ENCODE results near the gene KIF26A. TPM values are rescaled to one million over a fixed set of nuclear protein-coding genes. Genes with fewer than 3 reads are reported as not detected.

KIF26A gene
- total and polyA plus RNA-seq, 2 experiments from 2014 or later: 5.6 to 103 TPM

DNA sequence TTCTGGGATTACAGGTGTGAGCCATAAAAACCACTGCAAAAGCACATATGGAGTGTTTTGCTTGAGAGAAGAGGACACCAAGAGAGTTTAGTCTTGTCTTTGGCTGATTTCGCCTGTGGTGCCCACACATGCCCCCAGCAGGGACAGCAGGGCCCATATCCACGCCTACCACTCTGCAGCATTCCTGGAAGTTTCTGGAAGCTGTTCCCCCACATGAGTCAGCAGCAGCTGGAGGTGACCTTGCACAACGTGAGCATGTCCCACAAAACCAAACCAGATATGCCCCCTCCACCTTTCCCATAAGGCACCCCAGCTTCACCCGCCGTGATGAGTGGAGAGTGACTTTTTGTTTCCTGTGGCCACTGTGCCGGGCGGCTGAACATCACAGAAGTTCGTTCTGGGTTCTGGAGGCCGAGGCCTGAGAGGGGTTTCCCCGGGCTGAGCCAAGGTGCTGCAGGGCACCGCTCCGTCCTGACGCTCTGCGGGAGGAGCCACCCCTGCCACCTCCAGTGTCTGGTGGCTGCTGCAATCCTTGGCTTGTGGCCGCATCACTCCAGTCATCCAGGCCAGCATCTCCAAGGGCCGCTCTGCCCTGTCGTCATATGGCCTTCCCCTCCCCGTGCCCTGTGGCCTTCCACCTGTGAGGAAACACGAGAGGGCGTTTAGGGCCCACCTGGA is 48.2 kb upstream of the KIF26A start (continued):
- TF ChIP-seq, protein P1, sequence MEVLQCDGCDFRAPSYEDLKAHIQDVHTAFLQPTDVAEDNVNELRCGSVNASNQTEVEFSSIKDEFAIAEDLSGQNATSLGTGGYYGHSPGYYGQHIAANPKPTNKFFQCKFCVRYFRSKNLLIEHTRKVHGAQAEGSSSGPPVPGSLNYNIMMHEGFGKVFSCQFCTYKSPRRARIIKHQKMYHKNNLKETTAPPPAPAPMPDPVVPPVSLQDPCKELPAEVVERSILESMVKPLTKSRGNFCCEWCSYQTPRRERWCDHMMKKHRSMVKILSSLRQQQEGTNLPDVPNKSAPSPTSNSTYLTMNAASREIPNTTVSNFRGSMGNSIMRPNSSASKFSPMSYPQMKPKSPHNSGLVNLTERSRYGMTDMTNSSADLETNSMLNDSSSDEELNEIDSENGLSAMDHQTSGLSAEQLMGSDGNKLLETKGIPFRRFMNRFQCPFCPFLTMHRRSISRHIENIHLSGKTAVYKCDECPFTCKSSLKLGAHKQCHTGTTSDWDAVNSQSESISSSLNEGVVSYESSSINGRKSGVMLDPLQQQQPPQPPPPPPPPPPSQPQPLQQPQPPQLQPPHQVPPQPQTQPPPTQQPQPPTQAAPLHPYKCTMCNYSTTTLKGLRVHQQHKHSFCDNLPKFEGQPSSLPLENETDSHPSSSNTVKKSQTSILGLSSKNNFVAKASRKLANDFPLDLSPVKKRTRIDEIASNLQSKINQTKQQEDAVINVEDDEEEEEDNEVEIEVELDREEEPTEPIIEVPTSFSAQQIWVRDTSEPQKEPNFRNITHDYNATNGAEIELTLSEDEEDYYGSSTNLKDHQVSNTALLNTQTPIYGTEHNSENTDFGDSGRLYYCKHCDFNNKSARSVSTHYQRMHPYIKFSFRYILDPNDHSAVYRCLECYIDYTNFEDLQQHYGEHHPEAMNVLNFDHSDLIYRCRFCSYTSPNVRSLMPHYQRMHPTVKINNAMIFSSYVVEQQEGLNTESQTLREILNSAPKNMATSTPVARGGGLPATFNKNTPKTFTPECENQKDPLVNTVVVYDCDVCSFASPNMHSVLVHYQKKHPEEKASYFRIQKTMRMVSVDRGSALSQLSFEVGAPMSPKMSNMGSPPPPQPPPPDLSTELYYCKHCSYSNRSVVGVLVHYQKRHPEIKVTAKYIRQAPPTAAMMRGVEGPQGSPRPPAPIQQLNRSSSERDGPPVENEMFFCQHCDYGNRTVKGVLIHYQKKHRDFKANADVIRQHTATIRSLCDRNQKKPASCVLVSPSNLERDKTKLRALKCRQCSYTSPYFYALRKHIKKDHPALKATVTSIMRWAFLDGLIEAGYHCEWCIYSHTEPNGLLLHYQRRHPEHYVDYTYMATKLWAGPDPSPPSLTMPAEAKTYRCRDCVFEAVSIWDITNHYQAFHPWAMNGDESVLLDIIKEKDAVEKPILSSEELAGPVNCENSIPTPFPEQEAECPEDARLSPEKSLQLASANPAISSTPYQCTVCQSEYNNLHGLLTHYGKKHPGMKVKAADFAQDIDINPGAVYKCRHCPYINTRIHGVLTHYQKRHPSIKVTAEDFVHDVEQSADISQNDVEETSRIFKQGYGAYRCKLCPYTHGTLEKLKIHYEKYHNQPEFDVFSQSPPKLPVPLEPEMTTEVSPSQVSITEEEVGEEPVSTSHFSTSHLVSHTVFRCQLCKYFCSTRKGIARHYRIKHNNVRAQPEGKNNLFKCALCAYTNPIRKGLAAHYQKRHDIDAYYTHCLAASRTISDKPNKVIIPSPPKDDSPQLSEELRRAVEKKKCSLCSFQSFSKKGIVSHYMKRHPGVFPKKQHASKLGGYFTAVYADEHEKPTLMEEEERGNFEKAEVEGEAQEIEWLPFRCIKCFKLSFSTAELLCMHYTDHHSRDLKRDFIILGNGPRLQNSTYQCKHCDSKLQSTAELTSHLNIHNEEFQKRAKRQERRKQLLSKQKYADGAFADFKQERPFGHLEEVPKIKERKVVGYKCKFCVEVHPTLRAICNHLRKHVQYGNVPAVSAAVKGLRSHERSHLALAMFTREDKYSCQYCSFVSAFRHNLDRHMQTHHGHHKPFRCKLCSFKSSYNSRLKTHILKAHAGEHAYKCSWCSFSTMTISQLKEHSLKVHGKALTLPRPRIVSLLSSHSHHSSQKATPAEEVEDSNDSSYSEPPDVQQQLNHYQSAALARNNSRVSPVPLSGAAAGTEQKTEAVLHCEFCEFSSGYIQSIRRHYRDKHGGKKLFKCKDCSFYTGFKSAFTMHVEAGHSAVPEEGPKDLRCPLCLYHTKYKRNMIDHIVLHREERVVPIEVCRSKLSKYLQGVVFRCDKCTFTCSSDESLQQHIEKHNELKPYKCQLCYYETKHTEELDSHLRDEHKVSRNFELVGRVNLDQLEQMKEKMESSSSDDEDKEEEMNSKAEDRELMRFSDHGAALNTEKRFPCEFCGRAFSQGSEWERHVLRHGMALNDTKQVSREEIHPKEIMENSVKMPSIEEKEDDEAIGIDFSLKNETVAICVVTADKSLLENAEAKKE (CRISPR knock-in tag; IDR thresholded peaks at IDR 0.05): no peak
- TF ChIP-seq STAT1 (IDR thresholded peaks at IDR 0.05; ENCODE audit: unreplicated experiment): no peak

DNA sequence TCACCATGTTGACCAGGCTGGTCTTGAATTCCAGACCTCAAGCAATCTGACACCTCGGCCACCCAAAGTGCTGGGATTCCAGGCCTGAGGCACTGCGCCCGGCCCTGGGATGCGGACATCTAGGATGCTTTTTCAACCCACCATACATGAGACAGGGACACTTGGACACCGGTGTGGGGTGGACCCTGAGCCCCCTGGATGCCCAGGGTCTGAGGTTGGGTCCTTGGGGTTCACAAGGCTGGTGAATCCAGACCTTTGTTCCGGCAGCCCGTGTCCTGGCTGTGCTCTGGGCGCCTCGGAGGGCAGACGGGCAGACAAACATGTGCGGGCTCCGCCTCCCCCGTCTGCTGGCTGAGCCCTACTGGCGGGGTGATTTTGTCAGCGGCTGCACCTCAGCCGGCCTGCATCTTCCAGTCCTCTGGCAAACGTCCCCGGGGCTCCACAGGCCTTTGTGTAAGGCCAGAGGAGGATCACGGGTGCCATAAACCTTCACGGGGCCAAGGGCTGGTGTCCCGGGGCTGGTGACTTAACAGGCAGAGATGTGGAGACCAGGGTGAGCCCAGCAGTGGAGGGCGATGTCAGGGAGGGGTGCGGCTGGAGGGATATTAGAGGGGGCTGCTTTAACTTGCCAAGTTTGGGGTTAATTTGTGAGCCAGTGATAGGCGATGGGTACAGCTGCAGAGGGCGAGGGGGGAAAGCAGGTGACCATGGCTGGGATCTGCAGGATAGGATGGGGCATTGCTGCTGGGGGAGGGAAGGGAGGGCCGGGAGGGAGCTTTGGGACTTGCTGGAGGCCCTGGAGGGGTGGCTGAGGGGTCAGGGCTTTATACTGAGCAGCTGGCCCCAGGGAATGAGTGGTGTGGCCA is 47.1 kb upstream of the KIF26A start:
- no peaks in the 10 kb centered on the region for H3F3A ChIP-seq (replicated peaks; ENCODE audit: low read depth)
- H3K27ac ChIP-seq (ENCODE audit: low read depth): no peak overlapping the region
- ATAC-seq: no peak
- peaks cover 5% of the 10 kb centered on the region; the same call in 1 of the 2 replicates for H3K4me1 ChIP-seq (ENCODE audit: insufficient read depth)
- no peaks in the 10 kb centered on the region for H4K20me1 ChIP-seq (replicated peaks; ENCODE audit: insufficient read depth)
- no peaks in the 10 kb centered on the region for H3K79me2 ChIP-seq (replicated peaks; ENCODE audit: insufficient read depth)
- no peak overlapping the region for H2AFZ ChIP-seq
- H3K4me2 ChIP-seq: no peak overlapping the region
- H3K27me3 ChIP-seq (ENCODE audit: insufficient read depth): peaks cover 2% of the 10 kb centered on the region; the same call in 1 of the 2 replicates
- no peaks in the 10 kb centered on the region for H3K9me2 ChIP-seq (ENCODE audit: insufficient read depth)
- no peaks in the 10 kb centered on the region for H3K36me3 ChIP-seq (ENCODE audit: insufficient read depth)
- Mint-ChIP-seq H3K36me3 (ENCODE audit: low read depth) (no peaks in the 10 kb centered on the region), H3K27ac (no peak overlapping the region), H3K9me3 (0 out of 3 replicates have a peak, but pooled peaks cover 2% of the 10 kb centered on the region), H3K27me3 (ENCODE audit: insufficient read depth, low read depth, poor library complexity) (peaks cover 13% of the 10 kb centered on the region), H3K4me1 (peaks cover 7% of the 10 kb centered on the region; the same call in 2 of the 3 replicates), H3K4me3 (no peak overlapping the region)
- H3K4me3 ChIP-seq: no peak overlapping the region
- DNase-seq (ENCODE audit: low spot score): no peak
- TF ChIP-seq, protein P1 (CRISPR knock-in tag; IDR thresholded peaks at IDR 0.05): no peak
- TF ChIP-seq, protein P2, sequence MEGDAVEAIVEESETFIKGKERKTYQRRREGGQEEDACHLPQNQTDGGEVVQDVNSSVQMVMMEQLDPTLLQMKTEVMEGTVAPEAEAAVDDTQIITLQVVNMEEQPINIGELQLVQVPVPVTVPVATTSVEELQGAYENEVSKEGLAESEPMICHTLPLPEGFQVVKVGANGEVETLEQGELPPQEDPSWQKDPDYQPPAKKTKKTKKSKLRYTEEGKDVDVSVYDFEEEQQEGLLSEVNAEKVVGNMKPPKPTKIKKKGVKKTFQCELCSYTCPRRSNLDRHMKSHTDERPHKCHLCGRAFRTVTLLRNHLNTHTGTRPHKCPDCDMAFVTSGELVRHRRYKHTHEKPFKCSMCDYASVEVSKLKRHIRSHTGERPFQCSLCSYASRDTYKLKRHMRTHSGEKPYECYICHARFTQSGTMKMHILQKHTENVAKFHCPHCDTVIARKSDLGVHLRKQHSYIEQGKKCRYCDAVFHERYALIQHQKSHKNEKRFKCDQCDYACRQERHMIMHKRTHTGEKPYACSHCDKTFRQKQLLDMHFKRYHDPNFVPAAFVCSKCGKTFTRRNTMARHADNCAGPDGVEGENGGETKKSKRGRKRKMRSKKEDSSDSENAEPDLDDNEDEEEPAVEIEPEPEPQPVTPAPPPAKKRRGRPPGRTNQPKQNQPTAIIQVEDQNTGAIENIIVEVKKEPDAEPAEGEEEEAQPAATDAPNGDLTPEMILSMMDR (conservative IDR thresholded peaks at IDR 0.05; ENCODE audit: low read depth in 2 of 2): no peak
- TF ChIP-seq POLR2AphosphoS5 (IDR thresholded peaks at IDR 0.05; ENCODE audit: low read depth) (no peak), ZNF114 (CRISPR knock-in tag; IDR thresholded peaks at IDR 0.05) (no peak)
